HepG2 (cell line): ENCODE data around the gene ARHGAP26. TPM values are rescaled to one million over a fixed set of nuclear protein-coding genes. Genes with fewer than 3 reads are reported as not detected.

Experiments
- ATAC-seq: fragments of 200-7000 bp; cut with Tn5 transposase; 3 replicates; pipeline ENCODE4 v1.9.1; 2020; ENCODE audit warnings: mild to moderate bottlenecking, moderate library complexity
- BruUV-seq: library from RNA; stranded (reverse); fragments of 400-500 nt; replicated peaks from 2 replicates; lab custom pipeline; 2021; lab: Mats Ljungman, UMichigan
- CTCF ChIA-PET: fragments of 300-600 bp; formaldehyde crosslinking; extraction: SDS; loops from one replicate; lab custom pipeline; 2021; ENCODE audit warnings: low total read pairs, inconsistent platforms, low intra/inter-chr PET ratio; lab: Yijun Ruan, JAX
- POLR2A ChIA-PET: fragments of 350-600 bp; sonication (Branson Sonifier 250); formaldehyde crosslinking; loops from one replicate; lab custom pipeline; 2020; ENCODE audit warnings: antibody characterized with exemption, inconsistent platforms; lab: Yijun Ruan, JAX
- DNase-seq: peaks from one replicate; pipeline ENCODE4 v3.0.0-alpha.2; 2015; ENCODE audit warnings: low spot score
- FAIRE-seq: peaks from 3 replicates; lab custom pipeline; 2011; peaks lifted over from hg19 to GRCh38; lab: Jason Lieb, UNC
- H2AFZ ChIP-seq: one replicate; pipeline ENCODE4 v1.6.1; 2011; ENCODE audit warnings: low read length, inconsistent platforms
- H3K27ac ChIP-seq: fragments of 300-600 bp; 3 replicates; pipeline ENCODE4 v1.8.0; 2011; ENCODE audit warnings: mixed run types, mild to moderate bottlenecking, mixed read lengths, low read length, inconsistent platforms; ENCODE audit not compliant: insufficient read depth; ENCODE audit errors: extremely low read length
- H3K27me3 ChIP-seq, 2 experiments: fragments of 200-600 bp in 1 of 2; 2 replicates in 1 of 2; 3 replicates in 1 of 2; pipeline versions ENCODE4 v1.6.0 to v1.8.0; 2011; ENCODE audit warnings: low read length in 2 of 2, mild to moderate bottlenecking in 2 of 2, moderate library complexity in 2 of 2, inconsistent platforms in 1 of 2; ENCODE audit not compliant: insufficient read depth in 2 of 2, control insufficient read depth in 1 of 2
- H3K36me3 ChIP-seq, 2 experiments: fragments of 200-600 bp in 1 of 2; replicated peaks in 1 of 2; 2 replicates in 1 of 2; 3 replicates in 1 of 2; pipeline versions ENCODE4 v1.5.1 to v1.8.0; 2011; ENCODE audit warnings: low read length in 2 of 2, inconsistent platforms in 1 of 2; ENCODE audit not compliant: insufficient read depth in 2 of 2, control insufficient read depth in 1 of 2
- H3K4me1 ChIP-seq: 2 replicates; pipeline ENCODE4 v1.5.1; 2012; ENCODE audit warnings: low read length, inconsistent platforms; ENCODE audit not compliant: insufficient read depth
- H3K4me2 ChIP-seq: 2 replicates; pipeline ENCODE4 v1.6.0; 2011; ENCODE audit warnings: low read depth, low read length, inconsistent platforms
- H3K4me3 ChIP-seq, 3 experiments: fragments of 200-600 bp in 1 of 3; sonication (generic), shearing (Covaris generic) in 1 of 3; replicated peaks in 1 of 3; 2 replicates each; pipeline ENCODE4 v1.5.1; 2011 to 2016; ENCODE audit warnings: low read length in 3 of 3, inconsistent platforms in 2 of 3, low read depth in 2 of 3, mild to moderate bottlenecking in 2 of 3, control low read depth in 1 of 3, mixed read lengths in 1 of 3; ENCODE audit not compliant: insufficient read depth in 1 of 3
- H3K79me2 ChIP-seq: one replicate; pipeline ENCODE4 v1.6.1; 2011; ENCODE audit warnings: low read length, inconsistent platforms; ENCODE audit not compliant: insufficient read depth
- H3K9ac ChIP-seq: 2 replicates; pipeline ENCODE4 v1.6.0; 2011; ENCODE audit warnings: mild to moderate bottlenecking, low read depth, low read length, inconsistent platforms; ENCODE audit not compliant: insufficient read depth
- H3K9me3 ChIP-seq: 2 replicates; pipeline ENCODE4 v1.5.1; 2012; ENCODE audit warnings: mild to moderate bottlenecking, low read length
- H4K20me1 ChIP-seq: 2 replicates; pipeline ENCODE4 v1.6.0; 2011; ENCODE audit warnings: inconsistent platforms, mild to moderate bottlenecking, low read length, moderate library complexity; ENCODE audit not compliant: insufficient read depth
- CC2D1A ChIP-seq: sonication (generic); formaldehyde crosslinking; IDR thresholded peaks from 2 replicates; pipeline ENCODE4 v1.8.1; 2023; ENCODE audit warnings: mild to moderate bottlenecking, missing genetic modification reagents
- DNMT1 ChIP-seq: sonication (generic); formaldehyde crosslinking; IDR thresholded peaks from 2 replicates; pipeline ENCODE4 v1.5.1; 2020; ENCODE audit warnings: mild to moderate bottlenecking, missing genetic modification reagents
- HNRNPH1 ChIP-seq: fragments of 200-400 bp; formaldehyde crosslinking; optimal IDR thresholded peaks from 2 replicates; pipeline ENCODE3; 2017; ENCODE audit warnings: mild to moderate bottlenecking, low read depth, low read length
- MAF1 ChIP-seq: sonication (generic); formaldehyde crosslinking; IDR thresholded peaks from 2 replicates; pipeline ENCODE4 v1.5.0; 2020; ENCODE audit warnings: missing genetic modification reagents, borderline replicate concordance
- NAIF1 ChIP-seq: sonication (generic); formaldehyde crosslinking; IDR thresholded peaks from 2 replicates; pipeline ENCODE4 v1.5.0; 2020; ENCODE audit warnings: mild to moderate bottlenecking, missing genetic modification reagents, borderline replicate concordance
- PRMT3 ChIP-seq: sonication (generic); formaldehyde crosslinking; IDR thresholded peaks from 2 replicates; pipeline ENCODE4 v1.8.1; 2022; ENCODE audit warnings: low read depth, mild to moderate bottlenecking, moderate library complexity, missing genetic modification reagents, borderline replicate concordance
- SATB2 ChIP-seq: sonication (generic); formaldehyde crosslinking; IDR thresholded peaks from 2 replicates; pipeline ENCODE4 v1.5.0; 2020; ENCODE audit warnings: missing genetic modification reagents
- ZNF549 ChIP-seq: sonication (generic); formaldehyde crosslinking; IDR thresholded peaks from 2 replicates; pipeline ENCODE4 v1.5.0; 2020; ENCODE audit warnings: missing genetic modification reagents
- whole genome bisulfite sequencing: methylation state at CpG from one replicate; pipeline ENCODE4 v1.1.6; 2017; ENCODE audit warnings: low lambda C conversion rate; 5-methylcytosine and 5-hydroxymethylcytosine counted together
- in situ Hi-C: cut with HindIII; loops from 2 replicates; pipeline ENCODE4 v1.10.0; 2017; ENCODE audit warnings: low pct_unique_long_range_greater_than_20kb; ENCODE audit not compliant: extremely low pct_ligation_motif_present
- intact Hi-C: fragments of 100-400 bp; cut with micrococcal nuclease; formaldehyde crosslinking; loops from one replicate; pipeline ENCODE4 v1.10.0; 2022; ENCODE audit not compliant: unreplicated experiment
- polyA plus RNA-seq, 8 experiments: library from polyadenylated mRNA; depleted of rRNA in 3 of 8; stranded (reverse) in 7 of 8; unstranded in 1 of 8; fragments of >200 nt; fragmentation: Illumina TruSeq in 4 of 8; extraction: Trizol in 4 of 8; gene quantifications; 2 replicates each; pipeline versions ENCODE4 v1.2.1 to v1.2.3, GENCODE V29; 2011 to 2016; ENCODE audit warnings: low read depth in 4 of 8, missing spikeins in 1 of 8, mixed read lengths in 1 of 8; ENCODE audit not compliant: insufficient read depth in 1 of 8
- total RNA-seq, 5 experiments: library from RNA; depleted of rRNA; stranded (reverse); fragments of >200 nt; fragmentation: Illumina TruSeq; extraction: Trizol; gene quantifications; 2 replicates each; pipeline ENCODE4 v1.2.3, GENCODE V29; 2016; ENCODE audit warnings: low read depth in 1 of 5
- TF ChIP-seq, protein P1 (sequence below): sonication (generic); formaldehyde crosslinking; conservative IDR thresholded peaks from 2 replicates; pipeline ENCODE4 v1.4.0; 2020; ENCODE audit warnings: missing genetic modification reagents
- TF ChIP-seq, protein P2 (sequence below), 2 experiments: IDR thresholded peaks; 2 replicates each; pipeline ENCODE4 v1.6.1; 2011 to 2012; ENCODE audit warnings: low read length in 2 of 2, borderline replicate concordance in 1 of 2, low read depth in 1 of 2, mild to moderate bottlenecking in 1 of 2, moderate library complexity in 1 of 2
- TF ChIP-seq, protein P3 (sequence below): sonication (generic); formaldehyde crosslinking; IDR thresholded peaks from 2 replicates; pipeline ENCODE4 v1.8.0; 2022; ENCODE audit warnings: mild to moderate bottlenecking, missing genetic modification reagents; ENCODE audit not compliant: insufficient replicate concordance

The ARHGAP26 gene
- total and polyA plus RNA-seq, 2 of the 13 experiments (the other 11 are each of a cell fraction or from before 2014, with no cell fraction given): 9.6 to 18.2 TPM

DNA sequence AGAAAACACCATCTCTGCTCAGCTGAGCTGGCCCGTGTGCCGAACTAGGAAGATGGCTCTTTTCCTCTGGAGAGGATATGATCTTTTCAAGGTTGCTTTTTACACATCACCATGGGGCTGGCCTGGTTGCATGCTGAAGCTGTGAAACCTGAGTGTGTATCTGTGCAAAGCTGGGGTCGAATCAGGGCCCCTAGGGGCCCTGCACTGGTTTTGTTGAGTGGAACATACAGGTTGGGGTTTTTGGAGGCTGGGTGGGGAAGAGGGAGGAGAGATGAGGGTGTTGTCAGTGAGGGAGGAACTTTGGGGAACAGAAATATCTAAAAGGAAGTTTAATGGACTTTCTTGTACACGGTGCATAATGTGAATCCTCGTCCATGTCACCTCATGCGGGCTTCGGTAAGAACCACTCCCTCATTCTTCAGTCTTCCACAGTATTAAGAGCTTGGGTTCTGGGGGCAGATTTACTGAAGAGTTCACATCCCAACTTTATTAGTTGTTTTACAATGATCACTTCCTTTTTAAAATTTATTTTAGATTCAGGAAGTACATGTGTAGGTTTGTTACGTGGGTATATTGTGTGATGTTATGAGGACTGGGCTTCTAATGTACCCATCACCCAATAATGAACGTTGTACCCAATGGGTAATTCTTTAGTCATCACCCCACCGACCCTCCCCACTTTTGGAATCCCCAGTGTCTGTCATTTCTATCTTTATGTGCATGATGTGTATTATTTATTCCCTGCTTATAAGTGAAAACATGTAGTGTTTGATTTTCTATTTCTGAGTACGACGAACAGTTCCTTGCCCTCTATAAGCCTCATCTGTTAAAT, 395.1 kb downstream of the ARHGAP26 start:
- no peak for FAIRE-seq
- BruUV-seq: no TSS peak
- CTCF ChIA-PET: no interaction called here
- no peak overlapping the region for H2AFZ ChIP-seq
- no peaks in the 10 kb centered on the region for H3K9me3 ChIP-seq
- H3K27me3 ChIP-seq: no peaks in the 10 kb centered on the region
- in situ Hi-C loops: no loop called here
- TF ChIP-seq, protein P1, sequence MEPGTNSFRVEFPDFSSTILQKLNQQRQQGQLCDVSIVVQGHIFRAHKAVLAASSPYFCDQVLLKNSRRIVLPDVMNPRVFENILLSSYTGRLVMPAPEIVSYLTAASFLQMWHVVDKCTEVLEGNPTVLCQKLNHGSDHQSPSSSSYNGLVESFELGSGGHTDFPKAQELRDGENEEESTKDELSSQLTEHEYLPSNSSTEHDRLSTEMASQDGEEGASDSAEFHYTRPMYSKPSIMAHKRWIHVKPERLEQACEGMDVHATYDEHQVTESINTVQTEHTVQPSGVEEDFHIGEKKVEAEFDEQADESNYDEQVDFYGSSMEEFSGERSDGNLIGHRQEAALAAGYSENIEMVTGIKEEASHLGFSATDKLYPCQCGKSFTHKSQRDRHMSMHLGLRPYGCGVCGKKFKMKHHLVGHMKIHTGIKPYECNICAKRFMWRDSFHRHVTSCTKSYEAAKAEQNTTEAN (CRISPR knock-in tag): no peak
- TF ChIP-seq NAIF1: no peak
- TF ChIP-seq MAF1 (CRISPR knock-in tag): no peak
- TF ChIP-seq, protein P2, sequence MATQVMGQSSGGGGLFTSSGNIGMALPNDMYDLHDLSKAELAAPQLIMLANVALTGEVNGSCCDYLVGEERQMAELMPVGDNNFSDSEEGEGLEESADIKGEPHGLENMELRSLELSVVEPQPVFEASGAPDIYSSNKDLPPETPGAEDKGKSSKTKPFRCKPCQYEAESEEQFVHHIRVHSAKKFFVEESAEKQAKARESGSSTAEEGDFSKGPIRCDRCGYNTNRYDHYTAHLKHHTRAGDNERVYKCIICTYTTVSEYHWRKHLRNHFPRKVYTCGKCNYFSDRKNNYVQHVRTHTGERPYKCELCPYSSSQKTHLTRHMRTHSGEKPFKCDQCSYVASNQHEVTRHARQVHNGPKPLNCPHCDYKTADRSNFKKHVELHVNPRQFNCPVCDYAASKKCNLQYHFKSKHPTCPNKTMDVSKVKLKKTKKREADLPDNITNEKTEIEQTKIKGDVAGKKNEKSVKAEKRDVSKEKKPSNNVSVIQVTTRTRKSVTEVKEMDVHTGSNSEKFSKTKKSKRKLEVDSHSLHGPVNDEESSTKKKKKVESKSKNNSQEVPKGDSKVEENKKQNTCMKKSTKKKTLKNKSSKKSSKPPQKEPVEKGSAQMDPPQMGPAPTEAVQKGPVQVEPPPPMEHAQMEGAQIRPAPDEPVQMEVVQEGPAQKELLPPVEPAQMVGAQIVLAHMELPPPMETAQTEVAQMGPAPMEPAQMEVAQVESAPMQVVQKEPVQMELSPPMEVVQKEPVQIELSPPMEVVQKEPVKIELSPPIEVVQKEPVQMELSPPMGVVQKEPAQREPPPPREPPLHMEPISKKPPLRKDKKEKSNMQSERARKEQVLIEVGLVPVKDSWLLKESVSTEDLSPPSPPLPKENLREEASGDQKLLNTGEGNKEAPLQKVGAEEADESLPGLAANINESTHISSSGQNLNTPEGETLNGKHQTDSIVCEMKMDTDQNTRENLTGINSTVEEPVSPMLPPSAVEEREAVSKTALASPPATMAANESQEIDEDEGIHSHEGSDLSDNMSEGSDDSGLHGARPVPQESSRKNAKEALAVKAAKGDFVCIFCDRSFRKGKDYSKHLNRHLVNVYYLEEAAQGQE (IDR thresholded peaks at IDR 0.05; ENCODE audit: borderline replicate concordance in 1 of 2, low read depth in 1 of 2, low read length in 2 of 2): no peak
- TF ChIP-seq, protein P3, sequence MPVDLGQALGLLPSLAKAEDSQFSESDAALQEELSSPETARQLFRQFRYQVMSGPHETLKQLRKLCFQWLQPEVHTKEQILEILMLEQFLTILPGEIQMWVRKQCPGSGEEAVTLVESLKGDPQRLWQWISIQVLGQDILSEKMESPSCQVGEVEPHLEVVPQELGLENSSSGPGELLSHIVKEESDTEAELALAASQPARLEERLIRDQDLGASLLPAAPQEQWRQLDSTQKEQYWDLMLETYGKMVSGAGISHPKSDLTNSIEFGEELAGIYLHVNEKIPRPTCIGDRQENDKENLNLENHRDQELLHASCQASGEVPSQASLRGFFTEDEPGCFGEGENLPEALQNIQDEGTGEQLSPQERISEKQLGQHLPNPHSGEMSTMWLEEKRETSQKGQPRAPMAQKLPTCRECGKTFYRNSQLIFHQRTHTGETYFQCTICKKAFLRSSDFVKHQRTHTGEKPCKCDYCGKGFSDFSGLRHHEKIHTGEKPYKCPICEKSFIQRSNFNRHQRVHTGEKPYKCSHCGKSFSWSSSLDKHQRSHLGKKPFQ (CRISPR knock-in tag): no peak
- TF ChIP-seq ZNF549 (CRISPR knock-in tag): no peak
- TF ChIP-seq PRMT3 (CRISPR knock-in tag): no peak
- TF ChIP-seq CC2D1A: no peak
- no peak for TF ChIP-seq SATB2
- no peak for TF ChIP-seq DNMT1 (CRISPR knock-in tag)
- TF ChIP-seq HNRNPH1: no peak
- no peak for DNase-seq
- H3K27ac ChIP-seq: no peak overlapping the region
- POLR2A ChIA-PET: no interaction called here
- H3K79me2 ChIP-seq: no peaks in the 10 kb centered on the region
- H3K9ac ChIP-seq: no peak overlapping the region
- ATAC-seq: no peak
- 96% methylated on average over 12 of the region's 12 CpGs for WGBS
- H3K4me1 ChIP-seq: peaks cover 46% of the 10 kb centered on the region
- intact Hi-C loops: no loop called here
- H3K4me3 ChIP-seq: no peak overlapping the region
- no peaks in the 10 kb centered on the region for H4K20me1 ChIP-seq
- H3K4me2 ChIP-seq: no peak overlapping the region
- no peaks in the 10 kb centered on the region for H3K36me3 ChIP-seq
